Ectodermal cell (in vitro differentiated cells): ENCODE measurements around the gene ZC3H14.

ENCODE experiments used
- H3K27ac ChIP-seq: 2 replicates; pipeline ENCODE4 v1.7.0; 2013; ENCODE audit warnings: mild to moderate bottlenecking, low read depth, low read length; ENCODE audit not compliant: insufficient read depth, poor library complexity, severe bottlenecking
- H3K27me3 ChIP-seq: 2 replicates; pipeline ENCODE4 v1.7.0; 2013; ENCODE audit warnings: mild to moderate bottlenecking, low read length; ENCODE audit not compliant: insufficient read depth, control insufficient read depth, poor library complexity, severe bottlenecking
- H3K36me3 ChIP-seq: one replicate; pipeline ENCODE4 v1.7.0; 2013; ENCODE audit warnings: low read length; ENCODE audit not compliant: control insufficient read depth, insufficient read depth
- H3K4me1 ChIP-seq: one replicate; pipeline ENCODE4 v1.7.0; 2013; ENCODE audit warnings: low read length; ENCODE audit not compliant: control insufficient read depth, insufficient read depth
- H3K4me3 ChIP-seq: 2 replicates; pipeline ENCODE4 v1.7.0; 2013; ENCODE audit warnings: low read depth, low read length, control low read depth; ENCODE audit not compliant: insufficient read depth
- H3K9me3 ChIP-seq: 2 replicates; pipeline ENCODE4 v1.7.0; 2013; ENCODE audit warnings: mild to moderate bottlenecking, low read length, moderate library complexity; ENCODE audit not compliant: control insufficient read depth
- WGBS, 2 experiments: methylation state at CpG; one replicate each; pipeline ENCODE4 v1.1.7; 2013; ENCODE audit warnings: missing lambda C conversion rate in 2 of 2; 5-methylcytosine and 5-hydroxymethylcytosine counted together

Gene ZC3H14

DNA sequence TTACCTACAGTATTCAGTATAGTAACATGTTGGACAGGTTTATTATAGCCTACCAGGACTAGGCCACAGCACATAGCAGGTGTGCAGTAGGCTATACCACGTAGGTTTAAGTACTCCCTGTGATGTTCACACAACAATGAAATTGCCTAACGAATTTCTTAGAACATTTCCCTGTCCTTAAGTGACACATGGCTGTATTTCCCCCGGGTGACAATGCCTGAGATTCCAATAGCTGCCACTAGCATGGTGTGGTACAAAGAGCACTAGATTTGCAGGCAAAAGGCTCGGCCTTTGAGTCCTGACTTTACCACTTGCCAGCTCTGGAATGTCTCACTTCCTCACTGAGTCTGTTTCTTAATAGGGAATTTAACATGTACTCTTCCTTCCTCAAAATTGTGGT lies 27.7 kb upstream of the ZC3H14 start:
- 73 to 84% methylated on average over 4 of the region's 4 CpGs for WGBS, 2 experiments
- no peaks in the 10 kb centered on the region for H3K27me3 ChIP-seq
- H3K4me1 ChIP-seq, result no peaks in the 10 kb centered on the region
- H3K9me3 ChIP-seq, result no peaks in the 10 kb centered on the region
- H3K4me3 ChIP-seq, result no peak overlapping the region
- no peak overlapping the region for H3K27ac ChIP-seq
- H3K36me3 ChIP-seq, result peaks cover 4% of the 10 kb centered on the region

DNA sequence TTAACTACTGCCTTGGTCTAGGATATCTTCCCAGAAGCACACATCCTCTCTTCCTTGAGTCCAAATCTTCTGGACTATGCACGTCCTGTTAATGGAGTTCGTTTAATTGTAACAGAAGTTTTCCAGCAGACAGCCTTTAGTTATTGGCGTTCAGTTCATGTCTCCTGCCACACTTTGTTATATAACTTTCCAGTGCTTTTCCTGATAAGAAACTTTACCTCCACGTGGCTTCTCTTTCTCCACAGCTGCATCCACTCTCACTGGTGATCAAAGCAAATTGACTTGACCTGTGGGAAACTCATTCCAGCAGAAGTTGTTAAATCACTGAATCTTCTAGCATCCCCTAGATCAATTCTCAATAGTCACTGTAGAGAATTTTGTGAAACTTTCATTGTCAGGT lies 27.0 kb upstream of the ZC3H14 start:
- WGBS, 2 experiments, result 92 to 93% methylated on average over 4 of the region's 4 CpGs
- H3K9me3 ChIP-seq, result no peaks in the 10 kb centered on the region
- no peak overlapping the region for H3K4me3 ChIP-seq
- no peaks in the 10 kb centered on the region for H3K4me1 ChIP-seq
- no peak overlapping the region for H3K27ac ChIP-seq
- H3K27me3 ChIP-seq, result no peaks in the 10 kb centered on the region
- peaks cover 4% of the 10 kb centered on the region for H3K36me3 ChIP-seq

DNA sequence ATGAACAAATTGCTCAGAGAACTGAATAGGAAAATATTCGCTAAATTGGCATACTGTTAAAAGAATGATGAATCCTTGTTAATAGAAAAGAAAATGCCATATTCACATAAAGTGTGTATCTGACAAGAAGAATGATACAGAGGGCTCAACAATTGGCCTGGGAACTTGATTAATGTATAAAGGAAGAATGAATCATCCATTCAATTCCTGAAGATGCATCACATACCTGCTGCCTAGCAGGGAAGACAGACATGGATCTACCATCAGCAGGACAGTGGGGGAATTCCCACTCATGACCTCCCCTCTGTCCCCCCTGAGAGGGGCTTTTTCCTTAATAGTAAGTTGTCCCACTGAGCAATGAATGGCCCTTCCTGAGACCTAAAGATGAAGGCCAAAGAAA lies 21.5 kb upstream of the ZC3H14 start:
- WGBS, 2 experiments, result 43 to 62% methylated on average over 1 of the region's 1 CpG
- no peaks in the 10 kb centered on the region for H3K9me3 ChIP-seq
- no peak overlapping the region for H3K27ac ChIP-seq
- peaks cover 12% of the 10 kb centered on the region for H3K36me3 ChIP-seq
- H3K4me3 ChIP-seq, result no peak overlapping the region
- H3K4me1 ChIP-seq, result no peaks in the 10 kb centered on the region
- H3K27me3 ChIP-seq, result no peaks in the 10 kb centered on the region

DNA sequence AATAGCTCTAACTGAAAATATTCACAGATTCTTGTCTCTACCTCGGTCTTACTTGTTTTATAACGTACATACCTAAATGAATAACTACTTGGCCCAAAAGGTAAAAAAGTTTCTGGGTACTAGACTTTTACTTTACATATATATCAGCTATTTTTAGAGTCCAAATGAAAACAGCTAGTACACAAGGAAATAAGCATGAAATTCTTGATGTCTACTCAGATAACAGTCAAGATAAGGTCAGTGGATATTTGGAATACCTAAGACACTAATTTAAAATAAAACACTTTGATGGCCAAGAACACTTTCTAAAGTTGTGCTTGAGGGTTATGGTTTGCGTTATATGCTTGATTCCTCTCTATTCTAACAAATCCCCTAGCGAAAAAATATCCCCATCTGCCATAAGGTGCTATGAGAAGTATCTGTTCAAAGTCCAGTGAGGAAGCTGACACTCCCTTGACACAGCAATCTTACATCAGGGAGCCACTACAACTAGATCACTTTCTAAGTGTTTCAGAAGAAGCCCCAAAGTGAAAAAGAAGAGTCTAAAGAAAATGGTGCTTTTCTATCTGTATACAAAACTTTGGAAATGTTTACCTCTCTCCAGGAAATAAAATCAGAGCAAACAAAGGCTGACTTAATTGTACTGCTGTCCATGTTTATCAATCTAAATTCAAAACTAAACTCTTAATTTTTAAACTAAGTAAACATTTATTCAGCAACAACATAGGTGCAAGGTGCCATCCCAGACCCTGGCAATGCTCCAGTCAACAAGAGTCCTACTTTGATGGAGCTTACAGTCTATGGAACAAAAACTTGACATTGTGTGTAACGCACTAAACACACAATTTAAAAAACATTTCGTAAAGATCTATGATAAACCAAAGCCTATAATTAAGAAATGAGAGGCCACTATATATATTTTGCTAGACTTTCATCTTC lies 19.7 kb upstream of the ZC3H14 start:
- WGBS, 2 experiments, result 92 to 97% methylated on average over 5 to 6 of the region's 6 CpGs
- H3K9me3 ChIP-seq, result no peaks in the 10 kb centered on the region
- no peak overlapping the region for H3K4me3 ChIP-seq
- H3K27me3 ChIP-seq, result no peaks in the 10 kb centered on the region
- peaks cover 16% of the 10 kb centered on the region for H3K36me3 ChIP-seq
- H3K4me1 ChIP-seq, result no peaks in the 10 kb centered on the region
- no peak overlapping the region for H3K27ac ChIP-seq

DNA sequence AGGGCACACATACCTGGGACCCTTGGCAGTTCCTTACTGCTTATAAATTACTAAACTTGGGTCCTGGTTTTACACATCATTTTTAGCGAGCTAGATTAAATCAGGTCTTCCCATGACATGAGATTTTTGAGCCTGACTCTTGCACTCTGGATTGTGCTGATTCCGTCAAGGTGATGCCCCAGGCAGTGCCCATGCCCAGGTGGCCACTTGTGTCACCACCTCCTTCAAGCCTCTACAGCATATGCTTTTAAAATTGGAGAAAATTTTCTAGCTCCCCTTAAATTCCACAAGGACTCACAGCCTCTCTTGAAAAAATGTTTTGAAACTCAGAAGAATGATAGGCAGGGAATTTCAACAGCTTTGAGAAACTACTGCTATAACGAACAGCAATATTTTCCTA lies 17.6 kb upstream of the ZC3H14 start:
- H3K4me3 ChIP-seq, result no peak overlapping the region
- no peaks in the 10 kb centered on the region for H3K27me3 ChIP-seq
- 90 to 97% methylated on average over 3 of the region's 3 CpGs for WGBS, 2 experiments
- no peaks in the 10 kb centered on the region for H3K9me3 ChIP-seq
- peaks cover 31% of the 10 kb centered on the region for H3K36me3 ChIP-seq
- no peaks in the 10 kb centered on the region for H3K4me1 ChIP-seq
- H3K27ac ChIP-seq, result no peak overlapping the region

DNA sequence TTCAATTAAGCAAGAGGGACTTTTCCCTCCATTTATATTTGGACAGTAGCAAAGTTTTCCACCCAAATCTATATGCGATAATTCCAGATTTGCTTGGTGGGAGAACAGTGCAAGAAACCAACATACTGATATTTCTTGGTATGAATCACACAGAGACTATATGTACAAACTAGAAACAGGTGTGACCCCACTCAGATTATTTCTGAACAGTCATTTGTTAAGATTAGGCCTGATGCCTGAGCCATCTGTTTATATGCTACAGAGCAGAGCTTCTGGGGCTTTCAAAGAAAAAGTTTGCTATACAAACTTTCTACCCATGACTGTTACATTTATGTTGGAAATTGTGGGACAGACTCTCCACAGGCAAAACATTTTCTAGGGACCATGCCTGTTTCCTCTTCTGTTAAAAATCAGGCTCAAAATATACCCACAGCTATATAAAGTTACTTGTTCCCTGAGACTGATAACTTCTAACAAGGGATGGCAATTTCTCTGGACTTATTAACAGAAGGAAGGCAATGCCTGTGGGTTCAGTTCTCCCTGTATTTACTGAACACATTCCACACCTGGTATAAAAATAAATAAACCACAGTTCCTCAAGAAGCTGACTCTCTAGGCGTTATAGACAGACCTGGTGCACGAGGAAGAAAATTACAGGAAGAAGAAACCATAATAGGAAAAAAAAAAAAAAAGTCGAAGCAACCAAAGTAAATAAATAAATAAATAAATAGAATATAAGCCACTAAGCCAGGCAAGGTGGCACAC lies 16.0 kb upstream of the ZC3H14 start:
- H3K27ac ChIP-seq, result no peak overlapping the region
- H3K4me1 ChIP-seq, result no peaks in the 10 kb centered on the region
- no peaks in the 10 kb centered on the region for H3K27me3 ChIP-seq
- no peaks in the 10 kb centered on the region for H3K9me3 ChIP-seq
- H3K4me3 ChIP-seq, result no peak overlapping the region
- 90 to 100% methylated on average over 1 to 2 of the region's 4 CpGs for WGBS, 2 experiments
- H3K36me3 ChIP-seq, result peaks cover 27% of the 10 kb centered on the region

DNA sequence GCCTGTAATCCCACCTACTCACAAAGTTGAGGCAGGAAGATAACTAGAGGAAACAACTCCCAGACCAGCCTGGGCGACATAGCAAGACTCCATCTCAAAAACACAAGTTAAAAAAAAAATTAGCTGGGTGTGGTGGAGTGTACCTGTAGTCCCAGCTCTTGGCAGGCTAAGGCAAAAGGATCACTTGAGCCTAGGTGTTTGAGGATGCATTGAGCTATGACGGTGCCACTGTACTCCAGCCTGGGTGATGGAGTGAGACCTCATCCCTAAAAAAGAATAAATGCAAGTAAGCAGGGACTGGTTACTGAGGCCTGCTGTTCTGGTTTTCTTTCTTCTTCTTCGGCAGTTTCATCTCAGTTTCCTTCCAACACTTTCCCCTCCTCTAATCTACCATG lies 15.5 kb upstream of the ZC3H14 start:
- no peaks in the 10 kb centered on the region for H3K9me3 ChIP-seq
- H3K36me3 ChIP-seq, result peaks cover 27% of the 10 kb centered on the region
- no peak overlapping the region for H3K4me3 ChIP-seq
- WGBS, 2 experiments, result 95 to 96% methylated on average over 3 of the region's 3 CpGs
- no peaks in the 10 kb centered on the region for H3K4me1 ChIP-seq
- H3K27ac ChIP-seq, result no peak overlapping the region
- H3K27me3 ChIP-seq, result no peaks in the 10 kb centered on the region

DNA sequence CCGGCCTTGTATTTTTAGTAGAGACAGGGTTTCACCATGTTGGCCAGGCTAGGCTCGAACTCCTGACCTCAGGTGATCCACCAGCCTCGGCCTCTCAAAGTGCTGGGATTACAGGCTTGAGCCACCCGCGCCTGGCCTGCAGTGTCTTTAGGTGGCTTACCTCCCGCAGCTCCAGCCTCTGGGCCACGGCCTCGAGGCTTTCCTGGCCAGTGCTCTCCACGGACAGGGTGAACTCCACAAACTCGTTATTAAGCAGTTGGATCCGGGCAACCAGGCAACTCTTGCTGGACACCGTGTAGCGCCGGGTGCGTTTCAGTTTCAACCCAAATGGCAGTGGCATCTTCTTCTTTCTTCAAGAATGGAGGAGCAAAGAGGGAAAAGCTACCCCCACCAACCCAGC lies 12.8 kb upstream of the ZC3H14 start:
- H3K36me3 ChIP-seq, result peaks cover 24% of the 10 kb centered on the region
- WGBS, 2 experiments, result 94 to 96% methylated on average over 15 of the region's 15 CpGs
- H3K4me3 ChIP-seq, result no peak overlapping the region

DNA sequence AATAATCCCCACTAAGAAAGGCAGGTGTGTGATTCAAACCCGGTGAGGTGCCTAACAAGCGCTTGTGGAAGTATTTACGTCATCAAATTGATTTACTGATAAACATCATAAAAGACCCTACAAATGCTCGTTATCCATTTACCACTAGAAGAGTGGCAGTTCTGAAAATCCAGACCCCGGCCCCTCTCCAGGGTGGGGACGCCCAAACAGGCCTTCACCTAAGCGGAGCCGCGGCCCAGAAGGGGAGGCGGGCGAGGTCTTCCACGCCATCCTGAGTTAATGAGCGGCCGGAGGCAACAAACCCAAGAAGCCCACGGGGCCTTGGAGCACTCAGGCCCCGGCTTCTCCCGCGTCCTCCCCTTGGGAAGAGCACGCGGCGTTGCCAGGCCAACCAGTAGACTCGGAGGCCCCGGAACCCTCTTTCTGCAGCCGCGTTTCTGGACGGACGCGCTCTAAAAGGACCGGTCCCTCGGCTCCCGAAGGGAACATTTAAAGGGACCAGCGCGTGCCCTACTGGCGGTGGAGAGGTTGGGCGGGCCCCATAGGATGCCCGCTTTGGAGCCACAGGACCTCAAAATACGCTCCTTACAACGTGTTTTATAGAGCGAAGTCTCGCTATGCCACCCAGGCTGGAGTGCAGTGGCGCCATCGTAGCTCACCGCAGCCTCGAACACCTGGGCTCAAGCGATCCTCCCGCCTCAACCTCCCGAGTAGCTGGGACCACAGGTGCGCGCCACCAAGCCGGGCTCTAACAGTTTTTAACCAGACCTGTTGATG lies 11.6 kb upstream of the ZC3H14 start:
- no peaks in the 10 kb centered on the region for H3K27me3 ChIP-seq
- no peak overlapping the region for H3K27ac ChIP-seq
- H3K36me3 ChIP-seq, result peaks cover 18% of the 10 kb centered on the region
- H3K4me1 ChIP-seq, result peaks cover 11% of the 10 kb centered on the region
- H3K9me3 ChIP-seq, result no peaks in the 10 kb centered on the region
- 69 to 72% methylated on average over 50 of the region's 50 CpGs for WGBS, 2 experiments
- H3K4me3 ChIP-seq, result peak overlapping the region; percentile 19

More for the DNA sequence above, 12.8 kb upstream of the ZC3H14 start:
- no peaks in the 10 kb centered on the region for H3K27me3 ChIP-seq
- H3K9me3 ChIP-seq, result no peaks in the 10 kb centered on the region
- H3K27ac ChIP-seq, result no peak overlapping the region
- H3K4me1 ChIP-seq, result peaks cover 7% of the 10 kb centered on the region
